ENCODE results near the gene HERC6. TPM values are rescaled to one million over a fixed set of nuclear protein-coding genes. Genes with fewer than 3 reads are reported as not detected.
"Not testable (repeated sequence)": the region's sequence is repeated elsewhere in the genome, so short reads cannot be mapped to it uniquely, and the experiment has no call there.

HERC6 gene
- total and polyA plus RNA-seq, 9 of the 15 experiments (the other 6 are each of a cell fraction or from before 2014, with no cell fraction given), result 0.01 to 0.68 (median 0.15) TPM

DNA sequence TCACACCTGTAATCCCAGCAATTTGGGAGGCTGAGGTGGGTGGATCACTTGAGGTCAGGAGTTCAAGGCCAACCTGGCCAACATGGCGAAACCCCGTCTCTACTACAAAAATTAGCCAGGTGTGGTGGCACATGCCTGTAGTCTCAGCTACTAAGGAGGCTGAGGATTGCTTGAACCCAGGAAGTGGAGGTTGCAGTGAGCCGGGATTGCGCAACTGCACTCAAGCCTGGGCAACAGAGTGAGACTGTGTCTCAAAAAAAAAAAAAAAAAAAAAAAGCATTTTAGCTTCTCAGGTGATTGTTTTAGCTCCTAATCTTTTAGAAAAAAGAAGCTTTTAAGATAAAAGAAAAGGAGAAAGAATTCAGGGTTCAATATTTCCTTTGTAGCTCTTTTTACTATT, 59.2 kb downstream of the HERC6 start:
- H3K4me3 ChIP-seq; CTCF ChIA-PET (ENCODE audit: low intra/inter-chr PET ratio); H3K4me2 ChIP-seq (ENCODE audit: insufficient read depth, low read length); FAIRE-seq; H4K20me1 ChIP-seq (replicated peaks; ENCODE audit: control insufficient read depth, insufficient read depth, low read length); H3K4me1 ChIP-seq (replicated peaks in 1 of 2; ENCODE audit: control insufficient read depth in 2 of 2, insufficient read depth in 2 of 2, low read length in 2 of 2); BruUV-seq (replicated peaks); H3K27ac ChIP-seq (ENCODE audit: extremely low read depth, low read depth, low read length); H2AFZ ChIP-seq (ENCODE audit: low read depth, low read length); H3K9me3 ChIP-seq (replicated peaks; ENCODE audit: control insufficient read depth, insufficient read depth, low read depth, low read length); POLR2A ChIA-PET; in situ Hi-C loops (cut with MboI); H3K9ac ChIP-seq (ENCODE audit: insufficient read depth in 1 of 2, low read depth in 2 of 2, low read length in 2 of 2); H3K79me2 ChIP-seq (ENCODE audit: control insufficient read depth, insufficient read depth, low read length); H3K9me1 ChIP-seq (ENCODE audit: control insufficient read depth, insufficient read depth, low read length); H3K36me3 ChIP-seq (ENCODE audit: control insufficient read depth, insufficient read depth, low read length); ATAC-seq; H3K27me3 ChIP-seq (ENCODE audit: control insufficient read depth in 2 of 2, insufficient read depth in 2 of 2, low read length in 2 of 2); DNase-seq (ENCODE audit: extremely low read depth in 1 of 4, low spot score in 3 of 4); intact Hi-C loops (cut with micrococcal nuclease); TF ChIP-seq CEBPG (CRISPR knock-in tag; IDR thresholded peaks at IDR 0.05): not testable (repeated sequence)
- TF ChIP-seq CEBPB (tag; IDR thresholded peaks at IDR 0.05) (peak; percentile 84), CEBPG (tag; conservative IDR thresholded peaks at IDR 0.05 in 1 of 2, IDR thresholded peaks at IDR 0.05 in 1 of 2) (peak; percentile 22 to 84; a peak in 2 of 4 replicates)
- WGBS (ENCODE audit: insufficient coverage, low coverage, missing lambda C conversion rate), result 0% methylated on average over 4 of the region's 4 CpGs

DNA sequence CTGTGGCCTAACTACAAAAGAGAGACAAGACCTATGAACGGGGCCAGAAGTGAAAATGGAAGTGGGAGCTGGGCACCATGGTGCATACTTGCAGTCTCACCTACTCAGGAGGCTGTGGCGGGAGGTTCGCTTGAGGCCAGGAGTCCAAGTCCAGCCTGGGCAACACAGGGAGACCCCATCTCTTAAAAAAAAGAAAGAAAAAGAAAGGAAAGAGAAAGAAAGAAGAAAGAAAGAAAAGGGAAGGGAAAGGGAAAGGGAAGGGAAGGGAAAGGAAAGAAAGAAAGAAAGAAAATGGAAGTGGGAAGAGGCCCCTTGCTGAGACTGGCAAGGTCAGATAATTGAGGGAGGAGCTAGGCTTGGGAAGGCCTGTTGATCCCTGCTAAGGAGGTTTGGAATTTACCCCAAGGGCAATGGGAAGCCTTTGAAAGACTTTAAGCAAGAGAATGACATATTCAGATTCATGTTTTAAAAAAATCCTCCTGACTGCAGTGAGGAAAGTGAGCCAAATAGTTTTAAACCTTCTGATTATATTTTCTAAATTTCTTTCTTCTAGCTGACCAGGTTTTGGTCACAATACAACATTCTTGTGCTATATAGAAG, 60.6 kb downstream of the HERC6 start:
- Histone ChIP-seq H3K4me1 (replicated peaks in 1 of 2; ENCODE audit: control insufficient read depth in 2 of 2, insufficient read depth in 2 of 2, low read length in 2 of 2) (no peaks in the 10 kb centered on the region), H3K36me3 (ENCODE audit: control insufficient read depth, insufficient read depth, low read length) (no peaks in the 10 kb centered on the region), H3K9ac (ENCODE audit: insufficient read depth in 1 of 2, low read depth in 2 of 2, low read length in 2 of 2) (no peak overlapping the region), H3K27me3 (ENCODE audit: control insufficient read depth in 2 of 2, insufficient read depth in 2 of 2, low read length in 2 of 2) (no peaks in the 10 kb centered on the region), H3K79me2 (ENCODE audit: control insufficient read depth, insufficient read depth, low read length) (no peaks in the 10 kb centered on the region), H3K9me1 (ENCODE audit: control insufficient read depth, insufficient read depth, low read length) (no peaks in the 10 kb centered on the region), H3K4me2 (ENCODE audit: insufficient read depth, low read length) (no peak overlapping the region), H3K9me3 (replicated peaks; ENCODE audit: control insufficient read depth, insufficient read depth, low read depth, low read length) (no peaks in the 10 kb centered on the region), H4K20me1 (replicated peaks; ENCODE audit: control insufficient read depth, insufficient read depth, low read length) (no peaks in the 10 kb centered on the region), H3K27ac (ENCODE audit: extremely low read depth, low read depth, low read length) (no peak overlapping the region), H3K4me3 (no peak overlapping the region), H2AFZ (ENCODE audit: low read depth, low read length) (no peak overlapping the region)
- in situ Hi-C loops (cut with MboI) (no loop called here), intact Hi-C loops (cut with micrococcal nuclease) (no loop called here)
- BruUV-seq (replicated peaks), result no TSS peak
- POLR2A ChIA-PET, result no interaction called here
- DNase-seq (ENCODE audit: extremely low read depth in 1 of 4, low spot score in 3 of 4) (no peak), FAIRE-seq (no peak), ATAC-seq (no peak)
- 0% methylated on average over 1 of the region's 3 CpGs for WGBS (ENCODE audit: insufficient coverage, low coverage, missing lambda C conversion rate)
- CTCF ChIA-PET (ENCODE audit: low intra/inter-chr PET ratio), result no interaction called here
- TF ChIP-seq RBM39 (optimal IDR thresholded peaks at IDR 0.05; ENCODE audit: low read depth, low read length), result no peak
- TF ChIP-seq SP2 (IDR thresholded peaks at IDR 0.05; ENCODE audit: extremely low read depth, low read depth, low read length, poor library complexity, severe bottlenecking), result no peak
- TF ChIP-seq ZNF583 (CRISPR knock-in tag; IDR thresholded peaks at IDR 0.05), result no peak
- no peak for TF ChIP-seq MCM2 (IDR thresholded peaks at IDR 0.05; ENCODE audit: low read depth)
- TF ChIP-seq FOXM1 (IDR thresholded peaks at IDR 0.05; ENCODE audit: low read depth), result no peak
- no peak for TF ChIP-seq FOXM1 (CRISPR knock-in tag; IDR thresholded peaks at IDR 0.05; ENCODE audit: low read depth)
- TF ChIP-seq, protein P1, sequence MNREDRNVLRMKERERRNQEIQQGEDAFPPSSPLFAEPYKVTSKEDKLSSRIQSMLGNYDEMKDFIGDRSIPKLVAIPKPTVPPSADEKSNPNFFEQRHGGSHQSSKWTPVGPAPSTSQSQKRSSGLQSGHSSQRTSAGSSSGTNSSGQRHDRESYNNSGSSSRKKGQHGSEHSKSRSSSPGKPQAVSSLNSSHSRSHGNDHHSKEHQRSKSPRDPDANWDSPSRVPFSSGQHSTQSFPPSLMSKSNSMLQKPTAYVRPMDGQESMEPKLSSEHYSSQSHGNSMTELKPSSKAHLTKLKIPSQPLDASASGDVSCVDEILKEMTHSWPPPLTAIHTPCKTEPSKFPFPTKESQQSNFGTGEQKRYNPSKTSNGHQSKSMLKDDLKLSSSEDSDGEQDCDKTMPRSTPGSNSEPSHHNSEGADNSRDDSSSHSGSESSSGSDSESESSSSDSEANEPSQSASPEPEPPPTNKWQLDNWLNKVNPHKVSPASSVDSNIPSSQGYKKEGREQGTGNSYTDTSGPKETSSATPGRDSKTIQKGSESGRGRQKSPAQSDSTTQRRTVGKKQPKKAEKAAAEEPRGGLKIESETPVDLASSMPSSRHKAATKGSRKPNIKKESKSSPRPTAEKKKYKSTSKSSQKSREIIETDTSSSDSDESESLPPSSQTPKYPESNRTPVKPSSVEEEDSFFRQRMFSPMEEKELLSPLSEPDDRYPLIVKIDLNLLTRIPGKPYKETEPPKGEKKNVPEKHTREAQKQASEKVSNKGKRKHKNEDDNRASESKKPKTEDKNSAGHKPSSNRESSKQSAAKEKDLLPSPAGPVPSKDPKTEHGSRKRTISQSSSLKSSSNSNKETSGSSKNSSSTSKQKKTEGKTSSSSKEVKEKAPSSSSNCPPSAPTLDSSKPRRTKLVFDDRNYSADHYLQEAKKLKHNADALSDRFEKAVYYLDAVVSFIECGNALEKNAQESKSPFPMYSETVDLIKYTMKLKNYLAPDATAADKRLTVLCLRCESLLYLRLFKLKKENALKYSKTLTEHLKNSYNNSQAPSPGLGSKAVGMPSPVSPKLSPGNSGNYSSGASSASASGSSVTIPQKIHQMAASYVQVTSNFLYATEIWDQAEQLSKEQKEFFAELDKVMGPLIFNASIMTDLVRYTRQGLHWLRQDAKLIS (CRISPR knock-in tag; IDR thresholded peaks at IDR 0.05), result no peak
- TF ChIP-seq MTF1 (CRISPR knock-in tag; IDR thresholded peaks at IDR 0.05; ENCODE audit: borderline replicate concordance), result no peak
- TF ChIP-seq CBFA2T3 (IDR thresholded peaks at IDR 0.05), result no peak
- TF ChIP-seq, protein P2, sequence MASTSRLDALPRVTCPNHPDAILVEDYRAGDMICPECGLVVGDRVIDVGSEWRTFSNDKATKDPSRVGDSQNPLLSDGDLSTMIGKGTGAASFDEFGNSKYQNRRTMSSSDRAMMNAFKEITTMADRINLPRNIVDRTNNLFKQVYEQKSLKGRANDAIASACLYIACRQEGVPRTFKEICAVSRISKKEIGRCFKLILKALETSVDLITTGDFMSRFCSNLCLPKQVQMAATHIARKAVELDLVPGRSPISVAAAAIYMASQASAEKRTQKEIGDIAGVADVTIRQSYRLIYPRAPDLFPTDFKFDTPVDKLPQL (IDR thresholded peaks at IDR 0.05; ENCODE audit: extremely low read depth, insufficient read length), result no peak
